ENCODE measurements around the gene DZIP1L. TPM values are rescaled to one million over a fixed set of nuclear protein-coding genes. Genes with fewer than 3 reads are reported as not detected.

Gene DZIP1L
- total RNA-seq, 1 experiment from 2014 or later, result 10.7 TPM

GRCh38 chr3:138033202-138033691 lies 82.2 kb downstream of the DZIP1L start:
- no peak for DNase-seq (ENCODE audit: low spot score)

GRCh38 chr3:138032567-138032966 lies 82.8 kb downstream of the DZIP1L start:
- no peak for DNase-seq (ENCODE audit: low spot score)

GRCh38 chr3:138031536-138031935 lies 83.9 kb downstream of the DZIP1L start:
- DNase-seq (ENCODE audit: low spot score), result no peak

- no peak for DNase-seq (ENCODE audit: low spot score)
Measured at GRCh38 chr3:138030734-138031280, 84.6 kb downstream of the DZIP1L start.

- no peak for DNase-seq (ENCODE audit: low spot score)
Measured at GRCh38 chr3:138027821-138028220, 87.6 kb downstream of the DZIP1L start.

- no peak for DNase-seq (ENCODE audit: low spot score)
Measured at GRCh38 chr3:138025553-138025952, 89.9 kb downstream of the DZIP1L start.

GRCh38 chr3:138023754-138024153 lies 91.7 kb downstream of the DZIP1L start:
- no peak for DNase-seq (ENCODE audit: low spot score)

- no peak for DNase-seq (ENCODE audit: low spot score)
Measured at GRCh38 chr3:138019281-138020069, 95.9 kb downstream of the DZIP1L start.

- DNase-seq (ENCODE audit: low spot score), result no peak
Measured at GRCh38 chr3:138016065-138016464, 99.3 kb downstream of the DZIP1L start.

- no peak for DNase-seq (ENCODE audit: low spot score)
Measured at GRCh38 chr3:138012526-138012925, 102.9 kb downstream of the DZIP1L start.

Other genes starting within 250 kb of the DZIP1L start
- gene CLDN18, start 105.4 kb downstream of the DZIP1L start, total RNA-seq (2014; rRNA removed; shearing (Covaris generic)), result 0.07 and 0.26 TPM in 2 replicates
- not detected in 2 replicates for gene A4GNT, start 16.8 kb upstream of the DZIP1L start, total RNA-seq (2014; rRNA removed; shearing (Covaris generic))
- gene DBR1, start 59.3 kb upstream of the DZIP1L start, total RNA-seq (2014; rRNA removed; shearing (Covaris generic)), result 32.2 and 42.6 TPM in 2 replicates
- 45.7 and 65.1 TPM in 2 replicates for gene ARMC8, start 71.7 kb upstream of the DZIP1L start, total RNA-seq (2014; rRNA removed; shearing (Covaris generic))
- not detected in 2 replicates for gene NME9, start 214.2 kb upstream of the DZIP1L start, total RNA-seq (2014; rRNA removed; shearing (Covaris generic))
- 32.7 and 72.2 TPM in 2 replicates for gene MRAS, start 233.0 kb upstream of the DZIP1L start, total RNA-seq (2014; rRNA removed; shearing (Covaris generic))

All from A172 (cell line).